DMS114 treated with DMSO at 0.1 percent for 48 hours (cell line): ENCODE results near the gene TRIM52.
"Not testable (repeated sequence)": the region's sequence is repeated elsewhere in the genome, so short reads cannot be mapped to it uniquely, and the experiment has no call there.

ENCODE experiments used
- DNase-seq: peaks from one replicate; lab custom pipeline; 2025; ENCODE audit not compliant: unreplicated experiment; lab: John Stamatoyannopoulos, UW

Gene TRIM52

DNA sequence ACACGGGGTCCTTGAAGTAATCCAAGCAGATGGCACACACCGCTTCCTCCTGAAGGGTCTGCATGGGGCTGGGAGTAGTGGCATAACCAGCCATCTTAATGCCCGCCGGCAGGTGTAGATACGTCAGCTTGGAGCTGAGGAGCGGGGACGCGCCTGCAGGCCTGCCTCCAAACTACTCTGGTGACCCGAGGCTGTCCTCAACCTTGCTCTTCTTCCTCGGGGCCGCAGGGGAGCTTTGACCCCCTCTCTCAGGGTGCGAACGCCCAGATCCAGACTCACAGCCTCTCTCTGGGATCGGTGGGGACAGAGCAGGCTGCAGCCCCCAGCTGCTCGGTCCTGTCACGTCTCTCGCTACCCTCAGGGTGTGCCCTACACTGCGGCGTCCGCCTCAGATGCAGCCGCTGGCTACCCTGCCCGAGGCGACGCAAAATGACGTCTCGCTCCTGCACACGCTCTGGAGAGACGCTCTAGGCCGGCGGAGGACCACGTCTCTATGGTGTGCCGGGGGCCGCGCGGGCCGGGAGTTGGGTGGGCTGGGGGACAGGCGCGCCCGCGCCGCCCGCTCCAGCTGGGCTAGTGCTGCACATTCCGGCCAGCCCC is at the start of gene TRIM52:
TSS of gene TRIM52 (minus strand) at position 424 of the 600 bp plus-strand sequence. CDS start at position 94, 330 bp downstream.
- no peak for DNase-seq

DNA sequence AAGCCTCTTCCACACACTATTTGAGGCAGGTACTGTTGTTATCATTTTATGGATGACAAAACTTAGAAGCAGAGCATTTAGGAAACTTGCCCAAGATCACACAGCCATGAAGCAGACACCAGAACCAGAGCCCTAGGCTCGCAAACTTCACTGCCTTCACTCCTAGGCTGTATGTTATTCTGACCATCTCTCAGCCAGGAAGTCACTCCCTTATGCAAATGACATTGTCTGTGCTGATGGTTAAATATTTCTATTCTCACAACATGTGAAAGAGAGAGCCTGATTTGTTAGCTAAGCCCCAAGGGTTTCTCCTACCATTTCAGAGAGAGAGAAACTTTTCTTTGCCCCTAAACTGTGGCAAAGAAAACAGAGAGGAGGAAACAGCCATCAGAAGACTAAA is 26.4 kb upstream of the TRIM52 start:
- not testable (repeated sequence) for DNase-seq

DNA sequence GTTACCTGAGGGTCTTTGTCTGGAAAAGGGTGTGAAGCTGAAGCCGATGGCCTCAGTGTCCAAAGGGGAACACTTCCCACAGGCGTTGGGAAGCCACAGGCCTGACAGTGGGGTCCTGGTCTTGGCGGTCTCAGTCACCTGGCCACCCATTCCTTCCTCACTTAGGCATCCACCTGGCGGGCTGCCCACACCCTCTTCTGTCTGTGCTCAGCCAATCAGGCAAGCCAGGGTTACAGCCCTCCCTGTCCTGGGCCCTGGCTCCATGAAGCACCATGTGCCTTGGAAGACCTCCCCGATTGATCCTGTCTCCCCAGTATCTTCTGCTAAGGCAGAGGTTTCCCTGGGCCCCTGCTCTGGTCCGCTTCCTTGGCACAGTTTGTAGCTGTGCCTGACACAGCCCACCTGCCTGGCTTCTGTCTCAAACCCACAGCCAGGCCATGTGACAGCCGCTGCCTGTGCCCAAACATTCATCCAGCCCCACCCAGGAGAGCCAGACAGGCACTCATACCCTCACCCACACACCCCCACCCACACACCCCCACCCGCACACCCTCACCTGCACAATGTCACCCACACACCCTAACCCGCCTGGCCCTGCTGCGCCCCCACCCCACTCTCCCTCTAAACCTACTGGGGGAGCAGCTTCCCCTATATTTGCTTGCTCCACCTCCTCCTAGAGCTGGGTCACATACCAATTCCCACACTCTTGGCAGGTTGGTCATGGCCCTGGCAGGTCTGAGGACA is 25.2 kb upstream of the TRIM52 start:
- DNase-seq: not testable (repeated sequence)

DNA sequence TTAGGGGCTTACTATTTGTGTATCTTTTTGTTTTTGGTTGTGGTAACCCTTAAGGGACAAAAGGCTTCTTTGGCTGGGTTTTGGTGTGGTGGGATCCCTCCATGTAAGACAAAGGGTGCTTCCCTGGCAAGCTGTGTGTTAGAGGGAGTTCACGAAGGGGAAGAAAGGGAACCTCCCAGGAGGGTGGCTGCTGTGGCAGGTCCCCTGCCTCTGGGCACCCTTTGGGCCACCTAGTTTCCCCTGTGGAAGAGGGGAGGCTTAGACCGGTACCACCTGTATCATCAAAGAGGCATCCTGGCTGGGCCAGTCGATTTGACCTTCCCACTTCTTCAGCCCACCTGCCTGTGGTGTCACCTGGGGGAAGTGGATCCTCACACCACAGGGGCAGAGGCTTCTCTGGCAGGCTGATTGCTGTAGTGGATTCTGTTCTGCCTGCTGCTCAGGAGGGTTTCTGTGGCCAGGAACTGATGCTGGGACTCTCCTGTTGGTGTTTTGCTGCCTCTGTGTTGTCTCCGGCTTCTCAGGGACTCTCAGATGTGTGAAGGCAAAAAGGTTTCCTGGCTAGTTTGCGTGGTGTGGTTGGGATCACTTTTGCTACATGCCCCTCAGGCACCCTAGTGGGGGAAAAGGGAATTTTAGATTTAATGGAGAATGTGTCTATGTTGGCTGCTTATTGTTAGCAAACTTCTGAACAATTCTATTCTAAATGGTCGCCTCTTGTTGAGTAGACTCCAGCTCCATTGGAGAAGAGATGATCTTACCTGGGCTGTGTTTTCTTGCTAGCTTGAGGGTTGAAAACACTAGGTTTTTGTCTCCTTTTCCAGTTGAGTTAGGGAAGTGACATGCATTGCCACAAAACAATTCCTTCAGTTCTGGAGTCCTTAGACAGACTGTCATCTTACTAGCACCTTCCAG is 23.2 kb upstream of the TRIM52 start:
- not testable (repeated sequence) for DNase-seq

DNA sequence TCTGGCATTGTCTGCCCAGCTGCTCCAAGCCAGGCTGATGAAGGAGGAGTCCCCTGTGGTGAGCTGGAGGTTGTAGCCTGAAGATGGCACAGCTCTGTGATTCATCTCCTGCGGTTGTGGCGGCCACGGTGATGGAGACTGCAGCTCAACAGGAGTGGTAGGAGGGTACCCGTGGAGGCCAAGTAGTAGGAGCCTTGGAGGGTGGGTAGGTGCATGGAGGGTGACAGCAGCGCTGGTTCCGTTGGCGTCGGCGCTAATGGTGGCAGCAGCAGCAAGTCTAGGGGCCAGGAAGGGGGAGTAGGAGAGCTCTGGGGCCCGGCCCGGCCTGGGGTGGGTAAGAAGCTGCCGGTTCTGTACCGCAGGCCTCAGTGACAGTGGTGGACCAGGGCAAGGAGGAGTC is 22.4 kb upstream of the TRIM52 start:
- DNase-seq: no peak

DNA sequence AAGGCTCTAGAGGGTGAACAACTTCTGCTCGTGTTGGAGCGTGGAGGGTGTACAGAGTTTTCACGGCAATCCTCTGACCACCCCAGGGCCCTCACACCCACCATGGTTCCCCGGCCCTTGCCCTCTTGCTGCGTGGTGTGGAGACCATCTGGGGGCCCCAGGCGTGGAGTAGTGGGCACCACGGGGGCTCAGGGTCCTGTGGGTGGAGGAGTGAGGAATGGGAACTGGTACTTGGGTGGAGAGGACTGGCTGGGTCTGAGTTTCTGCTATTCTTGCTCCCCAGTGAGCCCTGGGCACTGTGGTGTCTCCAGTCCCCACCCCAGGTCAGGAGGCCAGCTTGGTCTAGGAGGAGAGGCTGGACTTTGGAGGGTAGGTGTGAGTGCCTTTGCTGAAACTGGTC is 21.9 kb upstream of the TRIM52 start:
- no peak for DNase-seq

DNA sequence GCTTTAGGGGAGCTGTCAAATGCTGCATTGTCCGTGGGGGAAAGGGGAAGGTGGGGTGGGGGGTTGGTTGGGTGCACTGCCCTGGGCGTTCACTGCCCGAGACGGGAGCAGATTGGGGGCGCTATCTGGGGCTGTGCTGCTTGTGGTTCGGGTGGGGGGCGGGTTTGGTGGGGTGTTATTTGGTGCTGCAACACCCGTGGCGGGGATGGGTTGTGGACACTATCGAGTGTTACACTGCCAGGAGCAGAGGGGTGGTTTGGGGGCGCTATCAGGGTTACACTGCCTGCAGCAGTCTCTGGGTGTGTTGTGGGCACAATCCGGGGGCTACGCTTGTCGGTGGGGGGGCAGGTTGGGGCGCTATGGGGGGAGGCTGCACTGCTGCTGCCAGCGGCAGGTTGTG is 21.5 kb upstream of the TRIM52 start:
- not testable (repeated sequence) for DNase-seq

DNA sequence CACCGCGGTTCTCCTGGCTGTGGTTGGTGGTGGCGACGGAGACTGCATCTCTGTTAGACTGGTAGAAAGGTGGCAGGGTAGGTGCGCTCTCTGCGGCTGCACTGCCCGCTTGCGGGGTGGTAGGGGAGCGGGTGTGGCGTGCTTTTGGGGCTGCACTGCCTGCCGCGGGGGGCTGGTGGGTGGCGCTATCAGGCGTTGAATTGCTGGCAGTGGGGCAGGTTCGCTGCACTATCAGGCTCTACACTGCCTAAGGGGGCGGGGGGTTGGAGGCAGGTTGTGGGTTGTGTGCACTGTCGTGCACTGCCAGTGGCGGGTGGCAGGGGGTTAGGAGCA is 21.0 kb upstream of the TRIM52 start:
- DNase-seq: no peak

DNA sequence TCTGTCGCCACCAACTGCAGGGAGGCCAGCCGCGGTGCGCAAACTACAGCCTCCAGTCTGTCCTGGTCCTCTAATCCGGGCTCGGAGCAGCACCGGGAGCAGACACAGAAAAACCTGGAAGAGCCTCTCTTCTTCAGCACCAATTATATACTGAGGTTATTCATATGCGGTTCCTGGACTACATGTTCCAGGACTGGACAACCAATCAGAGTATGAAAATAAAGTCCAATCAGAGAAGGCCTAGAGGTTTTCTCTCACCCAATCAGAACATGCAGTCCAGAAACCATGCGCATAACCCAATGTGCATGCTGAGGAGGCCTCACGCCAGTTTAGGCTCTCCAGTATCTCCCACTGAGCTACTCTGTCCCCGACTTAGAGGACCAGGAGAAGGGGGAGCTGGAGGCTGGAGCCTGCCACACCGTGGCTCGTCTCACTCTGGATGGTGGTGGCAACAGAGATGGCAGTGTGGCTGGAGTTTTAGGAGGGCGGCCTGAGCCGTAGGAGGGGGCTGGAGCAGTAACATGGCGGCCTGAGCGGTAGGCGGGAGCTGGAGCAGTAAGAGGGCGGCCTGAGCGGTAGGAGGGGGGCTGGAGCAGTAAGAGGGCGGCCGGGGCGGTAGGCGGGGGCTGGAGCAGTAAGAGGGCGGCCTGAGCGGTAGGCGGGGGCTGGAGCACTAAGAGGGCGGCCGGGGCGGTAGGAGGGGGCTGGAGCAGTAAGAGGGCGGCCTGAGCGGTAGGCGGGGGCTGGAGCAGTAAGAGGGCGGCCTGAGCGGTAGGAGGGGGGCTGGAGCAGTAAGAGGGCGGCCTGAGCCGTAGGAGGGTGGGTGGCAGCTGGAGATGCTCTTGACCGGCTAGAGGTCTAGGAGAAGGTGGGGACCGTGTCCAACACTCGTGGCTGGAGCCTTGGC is 20.4 kb upstream of the TRIM52 start:
- no peak for DNase-seq

DNA sequence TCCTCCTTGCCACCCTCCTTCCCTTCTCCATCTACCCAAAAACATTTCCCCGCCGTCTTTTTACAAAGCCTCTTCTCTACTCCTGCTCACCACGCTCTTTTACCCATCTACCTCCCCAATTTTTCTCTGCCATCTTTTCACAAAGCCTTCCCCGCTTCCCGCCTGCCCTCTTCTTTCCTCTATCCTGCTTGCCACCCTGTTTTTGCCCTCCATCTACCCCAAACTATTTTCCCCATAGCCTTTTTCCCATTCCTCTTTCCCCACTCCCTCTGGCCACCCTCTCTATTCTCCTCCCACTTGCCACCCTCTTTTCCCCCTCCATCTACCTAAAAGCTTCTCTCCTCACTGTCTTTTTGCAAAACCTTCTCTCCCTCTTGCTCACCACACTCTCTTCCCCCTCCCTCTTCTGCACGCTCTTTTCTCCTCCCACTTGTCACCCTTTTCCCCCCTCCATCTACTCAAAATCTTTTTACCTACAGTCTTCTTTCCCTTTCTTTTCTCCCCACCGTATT is 19.4 kb upstream of the TRIM52 start:
- DNase-seq: no peak

DNA sequence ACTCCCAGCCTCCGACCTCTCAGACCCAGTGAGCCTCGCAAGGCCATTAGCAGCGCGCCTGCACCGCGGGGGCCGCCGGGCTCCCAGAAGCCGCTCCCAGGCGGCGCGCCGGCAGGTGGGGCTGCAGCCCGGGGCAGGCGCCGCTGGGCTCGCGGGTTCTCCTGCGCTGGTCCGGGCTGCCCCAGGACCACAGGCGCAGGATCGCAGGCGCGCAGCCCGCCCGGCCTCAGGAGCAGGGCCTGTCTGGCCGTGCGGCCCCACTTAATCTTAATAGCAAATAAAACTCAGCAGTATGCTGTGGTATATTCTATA is 12.4 kb upstream of the TRIM52 start:
- DNase-seq: not testable (repeated sequence)

DNA sequence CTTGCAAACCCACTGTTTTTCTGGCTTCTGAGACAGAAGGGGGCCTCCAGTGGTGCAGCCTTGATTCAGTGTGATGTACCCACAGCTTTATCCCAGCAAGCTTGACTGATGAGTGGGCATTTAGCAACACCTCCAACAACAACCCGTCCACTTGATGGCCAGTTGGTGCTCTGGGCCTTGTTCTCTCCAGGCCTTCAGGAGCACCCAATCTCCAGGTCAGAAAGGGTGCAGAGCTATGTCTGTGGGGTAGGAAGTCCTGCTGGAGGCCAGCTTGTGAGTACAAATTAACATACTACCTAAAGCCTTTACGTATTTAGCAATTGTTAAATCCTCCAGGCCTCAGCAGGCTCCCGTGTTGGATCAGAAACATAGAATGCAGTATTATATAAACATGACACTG is 10.1 kb upstream of the TRIM52 start:
- DNase-seq: no peak

DNA sequence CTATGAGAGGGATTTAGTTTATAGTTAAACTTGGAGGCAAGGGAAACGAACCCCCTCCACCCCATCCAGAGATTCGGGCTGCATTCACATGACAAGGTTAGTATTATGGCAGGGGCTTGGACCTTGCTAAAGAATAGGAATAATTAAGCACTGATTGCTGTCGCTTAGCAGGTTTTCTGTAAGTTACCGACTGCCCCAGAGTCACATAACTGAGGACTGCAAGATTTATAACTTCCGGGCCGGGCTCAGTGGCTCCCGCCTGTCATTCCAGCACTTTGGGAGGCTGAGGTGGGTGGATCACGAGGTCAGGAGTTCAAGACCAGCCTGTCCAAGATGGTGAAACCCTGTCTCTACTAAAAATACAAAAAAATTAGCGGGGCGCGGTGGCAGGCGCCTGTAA is 7.0 kb upstream of the TRIM52 start:
- DNase-seq: not testable (repeated sequence)

DNA sequence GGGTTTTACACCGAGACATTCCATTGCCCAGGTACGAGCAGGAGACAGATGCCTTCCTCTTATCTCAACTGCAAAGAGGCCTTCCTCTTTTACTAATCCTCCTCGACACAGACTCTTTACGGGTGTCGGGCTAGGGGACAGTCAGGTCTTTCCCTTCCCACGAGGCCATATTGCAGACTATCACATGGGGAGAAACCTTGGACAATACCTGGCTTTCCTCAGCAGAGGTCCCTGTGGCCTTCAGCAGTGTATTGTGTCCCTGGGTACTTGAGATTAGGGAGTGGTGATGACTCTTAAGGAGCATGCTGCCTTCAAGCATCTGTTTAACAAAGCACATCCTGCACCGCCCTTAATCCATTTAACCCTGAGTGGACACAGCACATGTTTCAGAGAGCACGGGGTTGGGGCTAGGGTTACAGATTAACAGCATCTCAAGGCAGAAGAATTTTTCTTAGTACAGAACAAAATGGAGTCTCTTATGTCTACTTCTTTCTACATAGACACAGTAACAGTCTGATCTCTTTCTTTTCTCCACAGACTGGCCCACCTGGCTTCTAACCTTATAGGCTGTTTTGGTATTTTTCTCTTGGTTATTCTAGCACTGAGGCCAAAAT is 6.5 kb upstream of the TRIM52 start:
- DNase-seq: not testable (repeated sequence)

DNA sequence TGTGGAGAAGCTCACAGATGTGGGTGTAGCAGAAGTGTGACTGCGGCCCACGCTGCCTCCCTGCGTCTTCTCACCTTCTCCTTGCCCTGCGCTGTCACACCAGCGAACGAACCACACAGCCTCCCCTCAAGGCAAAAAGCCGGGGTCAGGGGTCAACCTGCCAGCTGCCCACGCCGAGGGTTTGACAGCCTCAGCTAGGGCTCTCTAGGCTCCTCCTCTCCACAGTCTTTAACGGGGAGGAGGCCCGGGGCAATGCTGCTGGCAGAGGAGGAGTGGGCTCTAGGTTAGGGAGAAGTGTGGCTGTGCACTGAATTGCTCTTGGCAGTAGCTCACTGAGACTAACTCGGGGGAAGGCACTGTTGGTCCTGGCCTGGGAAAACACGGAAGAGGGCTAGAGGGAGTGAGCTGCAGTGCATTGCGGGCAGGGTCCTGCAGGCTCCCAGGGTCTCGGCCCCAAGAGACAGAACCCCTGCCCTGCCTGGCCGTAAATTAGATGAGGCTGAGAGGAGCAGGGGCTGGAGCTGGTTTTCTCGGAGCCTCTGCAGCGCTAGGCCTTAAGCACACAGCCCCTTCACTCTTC is 4.2 kb upstream of the TRIM52 start:
- DNase-seq: no peak

DNA sequence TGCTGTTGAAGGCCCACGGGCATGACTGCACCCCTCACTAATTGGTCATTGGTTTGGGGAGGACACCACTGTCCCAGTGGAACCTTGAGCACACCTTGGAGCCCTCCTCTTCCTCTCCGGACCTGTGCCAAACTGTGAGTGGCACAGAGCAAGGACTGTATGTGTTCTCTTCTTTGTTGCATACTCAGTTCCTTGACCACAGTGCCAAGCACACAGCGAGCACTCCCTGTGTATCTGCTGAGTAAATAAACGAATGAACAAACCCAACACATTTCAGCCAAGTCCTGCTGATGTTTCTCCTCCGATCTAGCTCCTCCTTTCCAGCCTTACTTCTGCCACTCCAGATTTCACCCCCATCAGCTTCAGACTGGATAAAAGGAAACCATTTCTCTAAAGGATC is 2.7 kb upstream of the TRIM52 start:
- no peak for DNase-seq

DNA sequence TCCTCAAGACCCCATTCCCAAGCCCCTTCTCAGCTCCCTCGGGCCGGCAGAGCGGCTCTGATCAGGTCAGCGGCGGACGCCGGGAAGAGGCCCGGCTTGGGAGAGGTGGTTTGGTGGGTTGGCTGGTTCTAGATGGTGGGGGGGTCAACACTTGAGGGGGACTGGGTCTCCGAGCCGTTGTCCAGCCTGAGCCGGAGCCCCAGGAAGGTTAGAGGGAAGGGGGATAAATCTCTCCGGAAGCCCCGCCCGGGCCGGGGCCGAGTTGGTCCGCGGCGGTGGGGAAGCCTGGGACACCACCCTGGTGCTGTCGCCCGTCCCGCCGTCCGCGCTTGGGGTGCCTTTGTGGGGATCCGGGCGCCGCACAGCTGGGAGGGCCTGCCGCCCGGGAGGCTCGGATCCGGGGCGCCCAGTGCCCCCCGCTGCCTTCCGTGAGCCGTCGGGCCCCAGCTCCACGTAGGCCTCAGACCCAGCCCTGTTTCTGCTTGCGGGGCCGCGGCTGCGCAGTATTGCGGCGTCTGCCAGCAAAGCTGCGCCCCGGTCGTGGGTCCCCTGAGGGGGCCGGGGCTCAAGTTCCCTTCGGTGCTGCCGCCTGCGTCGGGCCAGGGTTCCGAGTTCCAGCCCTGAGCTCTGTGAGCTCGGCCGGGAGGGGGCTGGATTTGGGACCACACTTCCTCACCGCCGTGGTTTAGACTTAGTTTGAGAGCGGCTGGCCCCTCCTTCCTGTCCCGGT is 542 bp upstream of the TRIM52 start:
- no peak for DNase-seq

DNA sequence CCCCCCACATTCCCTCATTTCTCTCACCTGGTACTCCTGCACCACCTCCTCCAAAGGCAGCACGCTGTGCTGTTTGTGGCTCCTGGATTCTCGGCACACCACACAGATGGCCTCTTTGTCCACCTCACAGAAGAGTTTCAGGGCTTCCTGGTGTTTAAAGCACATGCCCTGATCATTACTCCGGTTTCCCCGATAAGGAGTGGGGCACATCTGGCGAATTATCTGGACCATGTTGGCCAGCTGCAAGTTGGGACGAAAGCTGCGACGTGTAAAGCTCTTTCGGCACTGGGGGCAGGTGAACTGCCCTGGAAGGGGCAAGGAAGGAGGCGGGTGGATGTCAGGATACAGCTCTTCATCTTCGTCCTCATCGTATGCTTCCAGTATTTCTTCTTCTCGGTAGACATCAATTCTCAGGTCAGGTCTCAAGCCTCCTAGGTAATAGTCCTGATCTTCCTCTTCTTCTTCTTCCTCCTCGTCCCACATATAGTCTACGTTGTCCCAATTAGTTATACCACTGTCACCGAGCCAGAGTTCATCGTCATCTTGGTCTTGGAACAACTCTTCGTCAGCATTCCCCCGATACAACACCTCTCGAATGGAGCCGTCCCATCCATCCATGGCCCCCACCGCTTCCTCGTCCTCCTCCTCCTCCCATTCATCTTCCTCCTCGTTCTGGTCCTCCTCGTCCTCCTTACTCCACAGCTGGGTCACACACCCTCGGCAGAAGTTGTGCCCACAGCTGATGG is 796 bp downstream of the TRIM52 start:
- no peak for DNase-seq

DNA sequence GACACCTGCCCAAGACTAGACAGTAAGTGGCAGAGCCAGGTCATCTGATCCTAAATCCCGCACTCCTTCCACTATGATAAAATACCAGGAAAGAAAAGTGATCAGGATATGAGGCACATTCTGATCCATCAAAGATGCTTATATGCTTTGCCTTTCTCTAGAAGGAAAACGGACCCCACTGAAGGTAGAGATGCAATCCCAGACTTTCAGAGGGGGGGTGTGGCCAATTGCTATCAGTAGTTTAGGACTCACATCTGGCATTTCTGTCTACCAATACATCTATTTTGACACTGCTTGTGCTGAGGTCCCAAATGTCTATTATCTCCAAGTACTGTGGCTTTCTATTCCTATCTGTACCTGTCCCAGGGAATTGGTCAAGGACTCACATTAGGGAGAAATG is 1.7 kb downstream of the TRIM52 start:
- DNase-seq: no peak
